Measurements from ENCODE around the gene GPR37.

DNA sequence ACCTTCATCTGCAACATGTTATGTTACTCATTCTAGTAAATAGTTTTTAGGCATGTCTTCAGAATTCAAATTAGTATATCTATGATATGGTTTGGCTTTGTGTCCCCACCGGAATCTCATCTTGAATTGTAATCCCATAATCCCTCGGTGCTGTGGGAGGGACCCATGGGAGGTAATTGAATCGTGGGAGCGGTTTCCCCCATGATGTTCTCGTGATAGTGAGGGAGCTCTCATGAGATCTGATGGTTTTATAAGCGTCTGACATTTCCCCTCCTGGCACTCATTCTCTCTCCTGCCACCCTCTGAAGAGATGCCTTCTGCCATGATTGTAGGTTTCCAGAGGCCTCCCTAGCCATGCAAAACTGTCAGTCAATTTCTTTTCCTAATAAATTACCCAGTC lies 20.4 kb upstream of the GPR37 start:
- TF ChIP-seq, protein P1, sequence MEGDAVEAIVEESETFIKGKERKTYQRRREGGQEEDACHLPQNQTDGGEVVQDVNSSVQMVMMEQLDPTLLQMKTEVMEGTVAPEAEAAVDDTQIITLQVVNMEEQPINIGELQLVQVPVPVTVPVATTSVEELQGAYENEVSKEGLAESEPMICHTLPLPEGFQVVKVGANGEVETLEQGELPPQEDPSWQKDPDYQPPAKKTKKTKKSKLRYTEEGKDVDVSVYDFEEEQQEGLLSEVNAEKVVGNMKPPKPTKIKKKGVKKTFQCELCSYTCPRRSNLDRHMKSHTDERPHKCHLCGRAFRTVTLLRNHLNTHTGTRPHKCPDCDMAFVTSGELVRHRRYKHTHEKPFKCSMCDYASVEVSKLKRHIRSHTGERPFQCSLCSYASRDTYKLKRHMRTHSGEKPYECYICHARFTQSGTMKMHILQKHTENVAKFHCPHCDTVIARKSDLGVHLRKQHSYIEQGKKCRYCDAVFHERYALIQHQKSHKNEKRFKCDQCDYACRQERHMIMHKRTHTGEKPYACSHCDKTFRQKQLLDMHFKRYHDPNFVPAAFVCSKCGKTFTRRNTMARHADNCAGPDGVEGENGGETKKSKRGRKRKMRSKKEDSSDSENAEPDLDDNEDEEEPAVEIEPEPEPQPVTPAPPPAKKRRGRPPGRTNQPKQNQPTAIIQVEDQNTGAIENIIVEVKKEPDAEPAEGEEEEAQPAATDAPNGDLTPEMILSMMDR (IDR thresholded peaks at IDR 0.05) = no peak
- TF ChIP-seq POLR2A (IDR thresholded peaks at IDR 0.05) = no peak

Data from Peyer's patch (tissue), 4 donors.